ENCODE measurements around the gene SLC2A3. TPM values are rescaled to one million over a fixed set of nuclear protein-coding genes. Genes with fewer than 3 reads are reported as not detected.

The SLC2A3 gene
- total and polyA plus RNA-seq, 9 of the 15 experiments (the other 6 are each of a cell fraction or from before 2014, with no cell fraction given) = 67.3 to 491 (median 104) TPM

GRCh38 chr12:7929083-7929792, 6.7 kb downstream of the SLC2A3 start:
- H3K79me2 ChIP-seq (ENCODE audit: control insufficient read depth, insufficient read depth, low read length) = peaks cover 39% of the 10 kb centered on the region
- H3K4me3 ChIP-seq = no peak overlapping the region
- no peak overlapping the region; the same call in 1 of the 2 replicates for H3K4me2 ChIP-seq (ENCODE audit: insufficient read depth, low read length)
- 95% methylated on average over 6 of the region's 8 CpGs for WGBS (ENCODE audit: insufficient coverage, low coverage, missing lambda C conversion rate)
- POLR2A ChIA-PET = interaction anchor here (0.5 to 1.2 kb wide), 3 partner anchors 9 to 30 kb away, joined by 3 to 4 read pairs (median 4); no protein-coding TSS in a partner anchor
- H3K27me3 ChIP-seq (ENCODE audit: control insufficient read depth in 2 of 2, insufficient read depth in 2 of 2, low read length in 2 of 2) = no peaks in the 10 kb centered on the region
- H2AFZ ChIP-seq (ENCODE audit: low read depth, low read length) = no peak overlapping the region
- H4K20me1 ChIP-seq (replicated peaks; ENCODE audit: control insufficient read depth, insufficient read depth, low read length) = peaks cover 6% of the 10 kb centered on the region
- peaks cover 0 to 5% of the 10 kb centered on the region in 2 experiments; a peak in 3 of 5 replicates for H3K4me1 ChIP-seq (replicated peaks in 1 of 2; ENCODE audit: control insufficient read depth in 2 of 2, insufficient read depth in 2 of 2, low read length in 2 of 2)
- no TSS peak for BruUV-seq (replicated peaks)
- H3K9me1 ChIP-seq (ENCODE audit: control insufficient read depth, insufficient read depth, low read length) = no peaks in the 10 kb centered on the region
- TF ChIP-seq BCL6 (CRISPR knock-in tag; IDR thresholded peaks at IDR 0.05) (no peak), HMGN3 (IDR thresholded peaks at IDR 0.05; ENCODE audit: borderline replicate concordance, extremely low read depth, insufficient read length, low read depth, low read length) (no peak), RBM14 (IDR thresholded peaks at IDR 0.05; ENCODE audit: borderline replicate concordance, insufficient read depth, low read depth, low read length) (no peak), KDM5B (IDR thresholded peaks at IDR 0.05; ENCODE audit: insufficient replicate concordance, low read depth, low read length) (no peak), ETV5 (CRISPR knock-in tag; IDR thresholded peaks at IDR 0.05; ENCODE audit: low read depth) (no peak), SMAD1 (IDR thresholded peaks at IDR 0.05; ENCODE audit: low read depth, low read length, partially characterized antibody) (no peak)
- peaks cover 92% of the 10 kb centered on the region for H3K36me3 ChIP-seq (ENCODE audit: control insufficient read depth, insufficient read depth, low read length)
- intact Hi-C loops (cut with micrococcal nuclease) = no loop called here
- no peak overlapping the region for H3K27ac ChIP-seq (ENCODE audit: extremely low read depth, low read depth, low read length)
- H3K9ac ChIP-seq (ENCODE audit: insufficient read depth in 1 of 2, low read depth in 2 of 2, low read length in 2 of 2) = no peak overlapping the region
- DNase-seq (ENCODE audit: extremely low read depth in 1 of 4, low spot score in 3 of 4) (no peak), ATAC-seq (no peak), FAIRE-seq (no peak)
- no peaks in the 10 kb centered on the region for H3K9me3 ChIP-seq (replicated peaks; ENCODE audit: control insufficient read depth, insufficient read depth, low read depth, low read length)
- in situ Hi-C loops (cut with MboI) = no loop called here
- CTCF ChIA-PET (ENCODE audit: low intra/inter-chr PET ratio) = no interaction called here

All from K562 (cell line).